ENCODE measurements around the gene HIPK2. TPM values are rescaled to one million over a fixed set of nuclear protein-coding genes. Genes with fewer than 3 reads are reported as not detected.

The HIPK2 gene
- total RNA-seq, 4 donors from 2014 or later, result 17.9 to 35.9 (median 22.4) TPM

GRCh38 chr7:139731802-139732470, 45.9 kb downstream of the HIPK2 start:
- Histone ChIP-seq H3K27ac (peak overlapping the region; percentile 73 to 79 (median 74)), H3K4me1 (peaks cover 11 to 60% (median 29%) of the 10 kb centered on the region in 3 donors), H3K4me3 (peak overlapping the region in 1 of 2 donors; percentile 8), H3K27me3 (no peaks in the 10 kb centered on the region), H3K9me3 (no peaks in the 10 kb centered on the region), H3K36me3 (no peaks in the 10 kb centered on the region)
- peak; percentile 90 for ATAC-seq
- TF ChIP-seq POLR2A (IDR thresholded peaks at IDR 0.05) (no peak), POLR2AphosphoS5 (IDR thresholded peaks at IDR 0.05) (peak; percentile 95), CTCF (IDR thresholded peaks at IDR 0.05) (no peak), EP300 (IDR thresholded peaks at IDR 0.05) (no peak)
- WGBS, 2 donors (ENCODE audit: low coverage in 1 of 2), result 41 to 43% methylated on average over 8 of the region's 9 CpGs

GRCh38 chr7:139730746-139731612, 46.8 kb downstream of the HIPK2 start:
- ATAC-seq, result no peak
- TF ChIP-seq EP300 (IDR thresholded peaks at IDR 0.05) (no peak), CTCF (IDR thresholded peaks at IDR 0.05) (no peak), POLR2A (IDR thresholded peaks at IDR 0.05) (no peak), POLR2AphosphoS5 (IDR thresholded peaks at IDR 0.05) (peak; percentile 45)
- Histone ChIP-seq H3K27ac (peak overlapping the region; percentile 73 to 79 (median 74)), H3K4me1 (peaks cover 11 to 60% (median 29%) of the 10 kb centered on the region in 3 donors), H3K36me3 (no peaks in the 10 kb centered on the region), H3K27me3 (no peaks in the 10 kb centered on the region), H3K4me3 (no peak overlapping the region), H3K9me3 (no peaks in the 10 kb centered on the region)
- 33 to 35% methylated on average over 8 to 14 of the region's 15 CpGs for WGBS, 2 donors (ENCODE audit: low coverage in 1 of 2)

- peaks cover 11 to 40% (median 21%) of the 10 kb centered on the region in 3 donors for H3K4me1 ChIP-seq
- no peaks in the 10 kb centered on the region for H3K9me3 ChIP-seq
- TF ChIP-seq POLR2AphosphoS5 (IDR thresholded peaks at IDR 0.05) (no peak), POLR2A (IDR thresholded peaks at IDR 0.05) (no peak), EP300 (IDR thresholded peaks at IDR 0.05) (no peak), CTCF (IDR thresholded peaks at IDR 0.05) (no peak)
- H3K27ac ChIP-seq, result no peak overlapping the region
- no peaks in the 10 kb centered on the region for H3K27me3 ChIP-seq
- no peaks in the 10 kb centered on the region for H3K36me3 ChIP-seq
- ATAC-seq, result no peak
- H3K4me3 ChIP-seq, result no peak overlapping the region
- 100% methylated on average over 1 of the region's 1 CpG; no CpG with 5 or more reads in 1 of the 2 donors for WGBS, 2 donors (ENCODE audit: low coverage in 1 of 2)
Observed at GRCh38 chr7:139728203-139728602, 49.6 kb downstream of the HIPK2 start.

GRCh38 chr7:139727151-139727705, 50.6 kb downstream of the HIPK2 start:
- H3K27me3 ChIP-seq, result no peaks in the 10 kb centered on the region
- WGBS, 2 donors (ENCODE audit: low coverage in 1 of 2), result 64 to 72% methylated on average over 3 of the region's 3 CpGs
- TF ChIP-seq POLR2A (IDR thresholded peaks at IDR 0.05) (no peak), POLR2AphosphoS5 (IDR thresholded peaks at IDR 0.05) (no peak), EP300 (IDR thresholded peaks at IDR 0.05) (no peak), CTCF (IDR thresholded peaks at IDR 0.05) (no peak)
- H3K27ac ChIP-seq, result no peak overlapping the region
- no peak overlapping the region for H3K4me3 ChIP-seq
- H3K9me3 ChIP-seq, result no peaks in the 10 kb centered on the region
- no peak for ATAC-seq
- H3K4me1 ChIP-seq, result peaks cover 11 to 38% (median 18%) of the 10 kb centered on the region in 3 donors
- H3K36me3 ChIP-seq, result no peaks in the 10 kb centered on the region
